GM12878 (cell line): ENCODE measurements around the gene RASSF4. TPM values are rescaled to one million over a fixed set of nuclear protein-coding genes. Genes with fewer than 3 reads are reported as not detected.

Source experiments
- ATAC-seq: fragments of 200-7000 bp; cut with Tn5 transposase; 3 replicates; pipeline ENCODE4 v1.9.1; 2020; ENCODE audit warnings: mild to moderate bottlenecking, moderate library complexity
- BruUV-seq: library from RNA; stranded (reverse); fragments of 400-500 nt; replicated peaks from 2 replicates; lab custom pipeline; 2021; lab: Mats Ljungman, UMichigan
- CTCF ChIA-PET: fragments of 300-600 bp; sonication (Branson Sonifier 250); formaldehyde crosslinking; extraction: SDS; loops from one replicate; lab custom pipeline; 2021; ENCODE audit warnings: inconsistent platforms; lab: Yijun Ruan, JAX
- POLR2A ChIA-PET: fragments of 350-600 bp; formaldehyde crosslinking; extraction: SDS; loops from one replicate; lab custom pipeline; 2021; ENCODE audit warnings: inconsistent platforms; lab: Charles Lee
- RAD21 ChIA-PET: fragments of 300-600 bp; sonication (Branson Sonifier 250); formaldehyde crosslinking; loops from one replicate; lab custom pipeline; 2023; ENCODE audit warnings: antibody characterized with exemption; ENCODE audit not compliant: unreplicated experiment; lab: Charles Lee
- SMC1A ChIA-PET: fragments of 300-600 bp; sonication (Branson Sonifier 250); formaldehyde crosslinking; loops from one replicate; lab custom pipeline; 2023; ENCODE audit not compliant: unreplicated experiment, uncharacterized antibody; lab: Charles Lee
- DNase-seq: peaks from one replicate; pipeline ENCODE4 v3.0.0-alpha.2; 2011; ENCODE audit warnings: low read depth, low spot score
- FAIRE-seq: peaks from 3 replicates; lab custom pipeline; 2011; peaks lifted over from hg19 to GRCh38; lab: Jason Lieb, UNC
- H2AFZ ChIP-seq: 2 replicates; pipeline ENCODE4 v1.6.0; 2011; ENCODE audit warnings: low read depth, low read length, control low read depth; ENCODE audit not compliant: control insufficient read depth
- H3K27ac ChIP-seq: 2 replicates; pipeline ENCODE4 v1.5.1; 2011; ENCODE audit warnings: control low read depth; ENCODE audit not compliant: control insufficient read depth, insufficient read depth
- H3K27me3 ChIP-seq, 2 experiments: replicated peaks in 1 of 2; 2 replicates each; pipeline versions ENCODE4 v1.6.0 to v1.6.1; 2011; ENCODE audit warnings: low read length in 1 of 2; ENCODE audit not compliant: control insufficient read depth in 2 of 2, insufficient read depth in 2 of 2
- H3K36me3 ChIP-seq, 2 experiments: 2 replicates each; pipeline ENCODE4 v1.5.1; 2011; ENCODE audit warnings: low read length in 1 of 2; ENCODE audit not compliant: control insufficient read depth in 2 of 2, insufficient read depth in 2 of 2
- H3K4me1 ChIP-seq: 2 replicates; pipeline ENCODE4 v1.6.1; 2011; ENCODE audit warnings: mild to moderate bottlenecking, low read length, moderate library complexity, mixed read lengths; ENCODE audit not compliant: control insufficient read depth, insufficient read depth
- H3K4me2 ChIP-seq: 2 replicates; pipeline ENCODE4 v1.6.0; 2011; ENCODE audit warnings: control low read depth; ENCODE audit not compliant: control insufficient read depth, insufficient read depth
- H3K4me3 ChIP-seq: fragments of 200-600 bp; sonication (generic); 2 replicates; pipeline ENCODE4 v1.5.1; 2016
- H3K79me2 ChIP-seq: 2 replicates; pipeline ENCODE4 v1.6.0; 2011; ENCODE audit warnings: low read length; ENCODE audit not compliant: control insufficient read depth, insufficient read depth
- H3K9ac ChIP-seq: 2 replicates; pipeline ENCODE4 v1.8.0; 2011; ENCODE audit warnings: low read length, control low read depth, mixed read lengths; ENCODE audit not compliant: control insufficient read depth, insufficient read depth
- H3K9me3 ChIP-seq: replicated peaks from 3 replicates; pipeline ENCODE4 v1.5.1; 2011; ENCODE audit warnings: mild to moderate bottlenecking, low read length; ENCODE audit not compliant: control insufficient read depth, insufficient read depth
- H4K20me1 ChIP-seq: 2 replicates; pipeline ENCODE4 v1.6.0; 2011; ENCODE audit not compliant: control insufficient read depth, insufficient read depth
- BACH1 ChIP-seq: fragments of 450-650 bp; IDR thresholded peaks from 2 replicates; pipeline ENCODE4 v1.6.1; 2017; ENCODE audit warnings: mild to moderate bottlenecking, borderline replicate concordance
- CUX1 ChIP-seq: IDR thresholded peaks from 2 replicates; pipeline ENCODE4 v1.6.1; 2012; ENCODE audit warnings: improper control_type of control experiment, low read depth, low read length; ENCODE audit not compliant: insufficient replicate concordance
- ELK1 ChIP-seq: IDR thresholded peaks from 2 replicates; pipeline ENCODE4 v1.6.1; 2012; ENCODE audit warnings: low read depth, low read length, improper control_type of control experiment
- FOS ChIP-seq: IDR thresholded peaks from 3 replicates; pipeline ENCODE4 v1.6.1; 2011; ENCODE audit warnings: borderline replicate concordance; ENCODE audit not compliant: insufficient read length; ENCODE audit errors: extremely low read depth
- JUND ChIP-seq: IDR thresholded peaks from 2 replicates; pipeline ENCODE4 v1.6.1; 2012; ENCODE audit warnings: low read depth, mild to moderate bottlenecking, low read length, improper control_type of control experiment, moderate library complexity
- KAT2A ChIP-seq: conservative IDR thresholded peaks from 2 replicates; pipeline ENCODE4 v1.6.1; 2011; ENCODE audit warnings: low read depth, low read length; ENCODE audit not compliant: control insufficient read depth
- KLF5 ChIP-seq: fragments of 450-650 bp; IDR thresholded peaks from 2 replicates; pipeline ENCODE4 v1.6.1; 2014; ENCODE audit warnings: mild to moderate bottlenecking; ENCODE audit not compliant: partially characterized antibody
- NFXL1 ChIP-seq: fragments of 450-650 bp; IDR thresholded peaks from 2 replicates; pipeline ENCODE4 v1.6.1; 2017; ENCODE audit warnings: antibody characterized with exemption, mild to moderate bottlenecking, borderline replicate concordance
- NR2C1 ChIP-seq: fragments of 450-650 bp; IDR thresholded peaks from 2 replicates; pipeline ENCODE4 v1.6.1; 2017; ENCODE audit warnings: antibody characterized with exemption, mild to moderate bottlenecking, moderate library complexity
- NR2C2 ChIP-seq: IDR thresholded peaks from 2 replicates; pipeline ENCODE4 v1.6.1; 2011; ENCODE audit warnings: borderline replicate concordance, low read depth; ENCODE audit not compliant: control insufficient read depth, insufficient read length
- NR2F1 ChIP-seq: fragments of 450-650 bp; conservative IDR thresholded peaks from 2 replicates; pipeline ENCODE4 v1.6.1; 2017; ENCODE audit warnings: mild to moderate bottlenecking
- POLR2A ChIP-seq: IDR thresholded peaks from 2 replicates; pipeline ENCODE4 v1.6.1; 2011; ENCODE audit warnings: low read depth, mild to moderate bottlenecking, low read length
- RAD21 ChIP-seq: IDR thresholded peaks from 2 replicates; pipeline ENCODE4 v1.6.1; 2011; ENCODE audit warnings: mild to moderate bottlenecking, low read depth, low read length, moderate library complexity; ENCODE audit not compliant: insufficient read depth
- SMAD5 ChIP-seq: IDR thresholded peaks from 2 replicates; pipeline ENCODE4 v1.6.1; 2016; ENCODE audit warnings: antibody characterized with exemption, low read depth
- STAT1 ChIP-seq: fragments of 450-650 bp; conservative IDR thresholded peaks from 2 replicates; pipeline ENCODE4 v1.6.1; 2014; ENCODE audit warnings: antibody characterized with exemption, mild to moderate bottlenecking
- TARDBP ChIP-seq: IDR thresholded peaks from 2 replicates; pipeline ENCODE4 v1.6.1; 2016; ENCODE audit warnings: borderline replicate concordance
- TBL1XR1 ChIP-seq: IDR thresholded peaks from 2 replicates; pipeline ENCODE4 v1.6.1; 2012; ENCODE audit warnings: low read depth, low read length, improper control_type of control experiment
- WGBS: methylation state at CpG from one replicate; pipeline ENCODE4 v1.1.6; 2016; ENCODE audit warnings: low lambda C conversion rate; ENCODE audit not compliant: insufficient replicate concordance, insufficient coverage; ENCODE audit errors: missing lambda C conversion rate; 5-methylcytosine and 5-hydroxymethylcytosine counted together
- in situ Hi-C: fragments of 300-500 bp; cut with MboI; formaldehyde crosslinking; loops from 9 replicates; pipeline ENCODE4 v1.14.3; 2018; ENCODE audit warnings: mixed read lengths
- intact Hi-C: fragments of 100-400 bp; cut with micrococcal nuclease; formaldehyde crosslinking; loops from one replicate; pipeline ENCODE4 v1.14.2; 2022; ENCODE audit not compliant: unreplicated experiment
- polyA plus RNA-seq, 11 experiments: library from polyadenylated mRNA; depleted of rRNA in 4 of 11; unstranded in 6 of 11; stranded (reverse) in 5 of 11; fragments of >200 nt; fragmentation: Nextera tagmentation in 4 of 11; fragmentation: Illumina TruSeq in 1 of 11; extraction: Ambion mirVana in 4 of 11; extraction: Trizol in 1 of 11; gene quantifications; 1 replicate in 1 of 11; 2 replicates in 10 of 11; pipeline versions ENCODE4 v1.2.1 to v1.2.3, GENCODE V29; 2011 to 2016; ENCODE audit warnings: inconsistent platforms in 2 of 11, missing spikeins in 2 of 11, low read depth in 1 of 11
- total RNA-seq, 4 experiments: library from RNA; depleted of rRNA in 3 of 4; stranded (reverse); fragments of >200 nt in 3 of 4; fragmentation: Illumina TruSeq in 1 of 4; extraction: Trizol in 1 of 4; gene quantifications; 2 replicates each; pipeline versions ENCODE4 v1.2.1 to v1.2.3, GENCODE V29; 2013 to 2021

RASSF4 gene
- total and polyA plus RNA-seq, 10 of the 15 experiments (the other 5 are each of a cell fraction or from before 2014, with no cell fraction given), result 3.7 to 71.1 (median 16.8) TPM

- no peak for TF ChIP-seq ELK1
- no peak for TF ChIP-seq POLR2A
- no peak for TF ChIP-seq NR2C2
- no peak for TF ChIP-seq JUND
- TF ChIP-seq RAD21, result no peak
Measured at GRCh38 chr10:44955413-44956070, 4.1 kb upstream of the RASSF4 start (continued).

- no peak overlapping the region for H2AFZ ChIP-seq
- H3K4me3 ChIP-seq, result no peak overlapping the region
- FAIRE-seq (no peak), ATAC-seq (no peak), DNase-seq (no peak)
- intact Hi-C loops (no loop called here), in situ Hi-C loops (loop anchor here (25.0 kb wide), 1 partner anchor 1794 kb away; no protein-coding TSS in a partner anchor)
- no TSS peak for BruUV-seq
- POLR2A ChIA-PET, result interaction anchor here (1.6 to 14.0 kb wide), 2 partner anchors 9 to 19 kb away, joined by 3 to 174 read pairs; no protein-coding TSS in a partner anchor
- peaks cover 14% of the 10 kb centered on the region for H3K4me1 ChIP-seq
- H4K20me1 ChIP-seq, result no peaks in the 10 kb centered on the region
- no peaks in the 10 kb centered on the region for H3K27me3 ChIP-seq
- WGBS, result 98% methylated on average over 4 of the region's 4 CpGs
- TF ChIP-seq STAT1 (no peak), NR2F1 (no peak), FOS (no peak), CUX1 (no peak), BACH1 (no peak), KAT2A (no peak), NR2C1 (no peak), NFXL1 (no peak), TARDBP (no peak), TBL1XR1 (no peak), KLF5 (no peak), SMAD5 (no peak)
- RAD21 ChIA-PET, result interaction anchor here (2.1 kb wide), 1 partner anchor 23 kb away, joined by 10 read pairs; no protein-coding TSS in a partner anchor
- no peak overlapping the region for H3K9ac ChIP-seq
- CTCF ChIA-PET, result interaction anchor here (0.9 to 3.9 kb wide), 2 partner anchors 10 to 23 kb away, joined by 3 to 15 read pairs; no protein-coding TSS in a partner anchor
- no peaks in the 10 kb centered on the region for H3K36me3 ChIP-seq
- SMC1A ChIA-PET, result no interaction called here
- no peak overlapping the region for H3K27ac ChIP-seq
- H3K79me2 ChIP-seq, result peaks cover 29% of the 10 kb centered on the region
- no peaks in the 10 kb centered on the region for H3K9me3 ChIP-seq
- H3K4me2 ChIP-seq, result no peak overlapping the region
Measured at GRCh38 chr10:44956226-44956625, 3.4 kb upstream of the RASSF4 start.
